ENCODE data around the gene RAB37. TPM values are rescaled to one million over a fixed set of nuclear protein-coding genes. Genes with fewer than 3 reads are reported as not detected.

RAB37 gene
- total and polyA plus RNA-seq, 2 of the 13 experiments (the other 11 are each of a cell fraction or from before 2014, with no cell fraction given) = 0.91 to 3.7 TPM

GRCh38 chr17:74737299-74738050 lies 419 bp downstream of the RAB37 start (continued):
- 0 out of 2 replicates have a peak, but pooled peaks have one; percentile 18 for TF ChIP-seq PATZ1 (CRISPR knock-in tag; IDR thresholded peaks at IDR 0.05)
- TF ChIP-seq CHD2 (IDR thresholded peaks at IDR 0.05; ENCODE audit: low read depth, low read length) = peak; percentile 24; the same call in 1 of the 2 replicates
- TF ChIP-seq TARDBP (CRISPR knock-in tag; IDR thresholded peaks at IDR 0.05) = peak; percentile 64; the same call in 1 of the 2 replicates
- TF ChIP-seq XRCC5 (optimal IDR thresholded peaks at IDR 0.05; ENCODE audit: low read length) = peak; percentile 31
- peak; percentile 47; the same call in 1 of the 2 replicates for TF ChIP-seq ZNF280D (CRISPR knock-in tag; IDR thresholded peaks at IDR 0.05)
- no peak for TF ChIP-seq ELF3 (CRISPR knock-in tag; IDR thresholded peaks at IDR 0.05)
- 0 out of 2 replicates have a peak, but pooled peaks have one; percentile 11 for TF ChIP-seq DZIP1 (CRISPR knock-in tag; IDR thresholded peaks at IDR 0.05)
- 0 out of 2 replicates have a peak, but pooled peaks have one; percentile 34 for TF ChIP-seq GZF1 (CRISPR knock-in tag; IDR thresholded peaks at IDR 0.05)
- 0 out of 2 replicates have a peak, but pooled peaks have one; percentile 47 for TF ChIP-seq KDM3A (CRISPR knock-in tag; IDR thresholded peaks at IDR 0.05; ENCODE audit: low read depth)
- TF ChIP-seq ZSCAN25 (CRISPR knock-in tag; IDR thresholded peaks at IDR 0.05) = 0 out of 2 replicates have a peak, but pooled peaks have one; percentile 10
- TF ChIP-seq PHF21A (CRISPR knock-in tag; IDR thresholded peaks at IDR 0.05) = peak; percentile 51; the same call in 1 of the 2 replicates
- TF ChIP-seq WIZ (CRISPR knock-in tag; IDR thresholded peaks at IDR 0.05) = 0 out of 2 replicates have a peak, but pooled peaks have one; percentile 52
- TF ChIP-seq ZNF687 (CRISPR knock-in tag; IDR thresholded peaks at IDR 0.05) = peak; percentile 26
- peak; percentile 56; the same call in 1 of the 2 replicates for TF ChIP-seq ERF (CRISPR knock-in tag; IDR thresholded peaks at IDR 0.05)
- no peak for TF ChIP-seq ZNF878 (CRISPR knock-in tag; IDR thresholded peaks at IDR 0.05)
- TF ChIP-seq ZNF598 (CRISPR knock-in tag; IDR thresholded peaks at IDR 0.05; ENCODE audit: borderline replicate concordance) = 0 out of 2 replicates have a peak, but pooled peaks have one; percentile 6
- TF ChIP-seq ZNF746 (CRISPR knock-in tag; IDR thresholded peaks at IDR 0.05) = no peak

All from HepG2 (cell line).